Endothelial cell of umbilical vein (primary cell): ENCODE measurements around the gene GPR27. TPM values are rescaled to one million over a fixed set of nuclear protein-coding genes. Genes with fewer than 3 reads are reported as not detected.

Source experiments
- BruUV-seq: library from RNA; stranded (reverse); fragments of 400-500 nt; replicated peaks from 2 replicates; lab custom pipeline; 2021; lab: Mats Ljungman, UMichigan
- CTCF ChIA-PET: fragments of 300-600, 350-600 bp; sonication (Branson Sonifier 250); formaldehyde crosslinking; loops from one replicate; lab custom pipeline; 2021; ENCODE audit warnings: antibody characterized with exemption, inconsistent platforms; lab: Charles Lee
- POLR2A ChIA-PET: fragments of 300-600, 350-600 bp; sonication (Branson Sonifier 250); formaldehyde crosslinking; loops from one replicate; lab custom pipeline; 2021; ENCODE audit warnings: antibody characterized with exemption, inconsistent platforms; lab: Charles Lee
- DNase-seq: peaks from one replicate; pipeline ENCODE4 v3.0.0-alpha.2; 2011; ENCODE audit warnings: low read depth, low spot score
- FAIRE-seq: peaks from 2 replicates; lab custom pipeline; 2011; peaks lifted over from hg19 to GRCh38; lab: Jason Lieb, UNC
- H2AFZ ChIP-seq: 2 replicates; pipeline ENCODE4 v1.6.0; 2012; ENCODE audit warnings: low read depth, low read length, control low read depth, inconsistent platforms
- H3K27ac ChIP-seq: 2 replicates; pipeline ENCODE4 v1.5.1; 2011; ENCODE audit warnings: low read depth, mild to moderate bottlenecking, control low read depth, low read length, moderate library complexity; ENCODE audit not compliant: insufficient read depth
- H3K27me3 ChIP-seq, 2 experiments: 2 replicates each; pipeline versions ENCODE4 v1.6.0 to v1.6.1; 2011; ENCODE audit warnings: low read length in 2 of 2, mixed read lengths in 1 of 2; ENCODE audit not compliant: control insufficient read depth in 2 of 2, insufficient read depth in 2 of 2
- H3K36me3 ChIP-seq, 2 experiments: 2 replicates in 1 of 2; 3 replicates in 1 of 2; pipeline ENCODE4 v1.5.1; 2011; ENCODE audit warnings: low read length in 2 of 2, mild to moderate bottlenecking in 1 of 2, moderate library complexity in 1 of 2; ENCODE audit not compliant: control insufficient read depth in 2 of 2, insufficient read depth in 2 of 2; ENCODE audit errors: extremely low read depth in 1 of 2
- H3K4me1 ChIP-seq: 3 replicates; pipeline ENCODE4 v1.5.1; 2011; ENCODE audit warnings: mild to moderate bottlenecking, low read length; ENCODE audit not compliant: control insufficient read depth, insufficient read depth; ENCODE audit errors: extremely low read depth
- H3K4me2 ChIP-seq: 2 replicates; pipeline ENCODE4 v1.6.1; 2011; ENCODE audit warnings: low read length, control low read depth, mixed read lengths; ENCODE audit not compliant: insufficient read depth
- H3K4me3 ChIP-seq, 3 experiments: fragments of 200-600 bp in 1 of 3; sonication (generic), shearing (Covaris generic) in 1 of 3; replicated peaks in 1 of 3; 2 replicates each; pipeline ENCODE4 v1.5.1; 2011 to 2016; ENCODE audit warnings: control low read depth in 3 of 3, low read length in 3 of 3, mild to moderate bottlenecking in 2 of 3, inconsistent platforms in 1 of 3, low read depth in 1 of 3, moderate library complexity in 1 of 3; ENCODE audit not compliant: insufficient read depth in 1 of 3
- H3K79me2 ChIP-seq: 2 replicates; pipeline ENCODE4 v1.6.0; 2012; ENCODE audit warnings: low read length, inconsistent platforms; ENCODE audit not compliant: control insufficient read depth, insufficient read depth
- H3K9ac ChIP-seq: replicated peaks from 2 replicates; pipeline ENCODE3; 2011; ENCODE audit warnings: low read length, control low read depth; ENCODE audit not compliant: insufficient read depth; ENCODE audit errors: extremely low read depth
- H3K9me1 ChIP-seq: replicated peaks from 3 replicates; pipeline ENCODE4 v1.6.0; 2011; ENCODE audit warnings: mild to moderate bottlenecking, low read length; ENCODE audit not compliant: control insufficient read depth, insufficient read depth; ENCODE audit errors: extremely low read depth
- H3K9me3 ChIP-seq: replicated peaks from 2 replicates; pipeline ENCODE4 v1.5.1; 2012; ENCODE audit warnings: low read length, inconsistent platforms; ENCODE audit not compliant: control insufficient read depth, insufficient read depth
- H4K20me1 ChIP-seq: replicated peaks from 2 replicates; pipeline ENCODE3; 2011; ENCODE audit warnings: mild to moderate bottlenecking, low read length; ENCODE audit not compliant: control insufficient read depth, insufficient read depth; ENCODE audit errors: extremely low read depth
- EZH2 ChIP-seq: IDR thresholded peaks from 2 replicates; pipeline ENCODE4 v1.6.1; 2012; ENCODE audit warnings: borderline replicate concordance, low read depth, mild to moderate bottlenecking, moderate library complexity, low read length, inconsistent platforms; ENCODE audit not compliant: severe bottlenecking
- FOS ChIP-seq: IDR thresholded peaks from 2 replicates; pipeline ENCODE4 v1.6.1; 2011; ENCODE audit warnings: mild to moderate bottlenecking, low read length, moderate library complexity, borderline replicate concordance; ENCODE audit not compliant: insufficient read depth
- GATA2 ChIP-seq: IDR thresholded peaks from 2 replicates; pipeline ENCODE4 v1.7.0; 2011; ENCODE audit warnings: low read depth, mild to moderate bottlenecking, moderate library complexity, mixed read lengths, low read length; ENCODE audit not compliant: insufficient read length, insufficient read depth
- JUN ChIP-seq: IDR thresholded peaks from 2 replicates; pipeline ENCODE4 v1.6.1; 2011; ENCODE audit warnings: borderline replicate concordance, low read depth; ENCODE audit not compliant: insufficient read length, insufficient read depth
- MAX ChIP-seq: IDR thresholded peaks from 2 replicates; pipeline ENCODE4 v1.6.1; 2011; ENCODE audit not compliant: insufficient read depth, insufficient read length
- MYC ChIP-seq: IDR thresholded peaks from one replicate; pipeline ENCODE4 v1.6.1; 2011; ENCODE audit warnings: mild to moderate bottlenecking, low read depth, low read length
- POLR2A ChIP-seq: IDR thresholded peaks from 2 replicates; pipeline ENCODE4 v1.6.1; 2012; ENCODE audit warnings: low read depth, mild to moderate bottlenecking, control low read depth, low read length
- POLR2AphosphoS5 ChIP-seq: IDR thresholded peaks from 2 replicates; pipeline ENCODE4 v1.6.1; 2012; ENCODE audit warnings: low read depth, mild to moderate bottlenecking, control low read depth, low read length, moderate library complexity; ENCODE audit not compliant: insufficient read depth
- dilution Hi-C: fragments of 300-500 bp; cut with MboI; formaldehyde crosslinking; loops from one replicate; pipeline ENCODE4 v1.15.0; 2019; ENCODE audit warnings: low sequenced_read_pairs; ENCODE audit not compliant: extremely low pct_ligation_motif_present
- intact Hi-C: fragments of 100-400 bp; cut with micrococcal nuclease; formaldehyde crosslinking; loops from one replicate; pipeline ENCODE4 v1.10.0; 2022
- polyA plus RNA-seq, 4 experiments: library from polyadenylated mRNA; depleted of rRNA in 3 of 4; stranded (reverse) in 3 of 4; unstranded in 1 of 4; fragments of >200 nt; gene quantifications; 2 replicates each; pipeline versions ENCODE4 v1.2.1 to v1.2.3, GENCODE V29; 2011 to 2012; ENCODE audit warnings: missing spikeins in 1 of 4
- total RNA-seq: library from RNA; stranded (reverse); gene quantifications from 2 replicates; pipeline ENCODE4 v1.2.3, GENCODE V29; 2021
- TF ChIP-seq, protein P1 (sequence below), 2 donors: IDR thresholded peaks; 1 replicate in 1 of 2; 2 replicates in 1 of 2; pipeline ENCODE4 v1.5.1; 2011; ENCODE audit warnings: low read length in 2 of 2, mild to moderate bottlenecking in 2 of 2, moderate library complexity in 2 of 2, control low read depth in 1 of 2, inconsistent platforms in 1 of 2, low read depth in 1 of 2; ENCODE audit not compliant: insufficient read depth in 1 of 2; ENCODE audit errors: extremely low read depth in 1 of 2

The GPR27 gene
- total and polyA plus RNA-seq, 2 donors (not counting 3 experiments of a cell fraction or from before 2014, with no cell fraction given) = 0.03 TPM; not detected in 1

GRCh38 chr3:71713041-71713440 lies 40.6 kb upstream of the GPR27 start:
- ChIA-PET POLR2A (no interaction called here), CTCF (interaction anchor here (0.8 kb wide), 1 partner anchor 1109 kb away, joined by 3 read pairs; no protein-coding TSS in a partner anchor)
- no peak for TF ChIP-seq POLR2A
- TF ChIP-seq, protein P1, sequence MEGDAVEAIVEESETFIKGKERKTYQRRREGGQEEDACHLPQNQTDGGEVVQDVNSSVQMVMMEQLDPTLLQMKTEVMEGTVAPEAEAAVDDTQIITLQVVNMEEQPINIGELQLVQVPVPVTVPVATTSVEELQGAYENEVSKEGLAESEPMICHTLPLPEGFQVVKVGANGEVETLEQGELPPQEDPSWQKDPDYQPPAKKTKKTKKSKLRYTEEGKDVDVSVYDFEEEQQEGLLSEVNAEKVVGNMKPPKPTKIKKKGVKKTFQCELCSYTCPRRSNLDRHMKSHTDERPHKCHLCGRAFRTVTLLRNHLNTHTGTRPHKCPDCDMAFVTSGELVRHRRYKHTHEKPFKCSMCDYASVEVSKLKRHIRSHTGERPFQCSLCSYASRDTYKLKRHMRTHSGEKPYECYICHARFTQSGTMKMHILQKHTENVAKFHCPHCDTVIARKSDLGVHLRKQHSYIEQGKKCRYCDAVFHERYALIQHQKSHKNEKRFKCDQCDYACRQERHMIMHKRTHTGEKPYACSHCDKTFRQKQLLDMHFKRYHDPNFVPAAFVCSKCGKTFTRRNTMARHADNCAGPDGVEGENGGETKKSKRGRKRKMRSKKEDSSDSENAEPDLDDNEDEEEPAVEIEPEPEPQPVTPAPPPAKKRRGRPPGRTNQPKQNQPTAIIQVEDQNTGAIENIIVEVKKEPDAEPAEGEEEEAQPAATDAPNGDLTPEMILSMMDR (IDR thresholded peaks at IDR 0.05; ENCODE audit: extremely low read depth in 1 of 2, insufficient read depth in 1 of 2, low read depth in 1 of 2, low read length in 2 of 2) = no peak
- no peak for TF ChIP-seq GATA2
- no peak for TF ChIP-seq MYC
- no peak for TF ChIP-seq MAX
- no peak for TF ChIP-seq FOS
- no peak for TF ChIP-seq JUN
- TF ChIP-seq POLR2AphosphoS5 = no peak
- TF ChIP-seq EZH2 = no peak
- no peak overlapping the region for H3K9ac ChIP-seq
- dilution Hi-C loops = no loop called here
- peaks cover 0 to 4% of the 10 kb centered on the region in 2 experiments for H3K27me3 ChIP-seq
- no peaks in the 10 kb centered on the region for H3K9me1 ChIP-seq
- H4K20me1 ChIP-seq = no peaks in the 10 kb centered on the region
- H3K36me3 ChIP-seq = no peaks in the 10 kb centered on the region
- no peak overlapping the region for H3K27ac ChIP-seq
- no peaks in the 10 kb centered on the region for H3K79me2 ChIP-seq
- DNase-seq (no peak), FAIRE-seq (no peak)
- no peak overlapping the region for H3K4me2 ChIP-seq
- no peaks in the 10 kb centered on the region for H3K9me3 ChIP-seq
- no peak overlapping the region for H3K4me3 ChIP-seq
- no peaks in the 10 kb centered on the region for H3K4me1 ChIP-seq
- H2AFZ ChIP-seq = no peak overlapping the region
- intact Hi-C loops = loop anchor here (5.0 to 10.0 kb wide), 2 partner anchors 144 to 1372 kb away; no protein-coding TSS in a partner anchor
- no TSS peak for BruUV-seq
